ENCODE measurements around the gene GRAP2. TPM values are rescaled to one million over a fixed set of nuclear protein-coding genes. Genes with fewer than 3 reads are reported as not detected.

The GRAP2 gene
- total and polyA plus RNA-seq, 9 of the 15 experiments (the other 6 are each of a cell fraction or from before 2014, with no cell fraction given): 4.8 to 88.7 (median 60.4) TPM

DNA sequence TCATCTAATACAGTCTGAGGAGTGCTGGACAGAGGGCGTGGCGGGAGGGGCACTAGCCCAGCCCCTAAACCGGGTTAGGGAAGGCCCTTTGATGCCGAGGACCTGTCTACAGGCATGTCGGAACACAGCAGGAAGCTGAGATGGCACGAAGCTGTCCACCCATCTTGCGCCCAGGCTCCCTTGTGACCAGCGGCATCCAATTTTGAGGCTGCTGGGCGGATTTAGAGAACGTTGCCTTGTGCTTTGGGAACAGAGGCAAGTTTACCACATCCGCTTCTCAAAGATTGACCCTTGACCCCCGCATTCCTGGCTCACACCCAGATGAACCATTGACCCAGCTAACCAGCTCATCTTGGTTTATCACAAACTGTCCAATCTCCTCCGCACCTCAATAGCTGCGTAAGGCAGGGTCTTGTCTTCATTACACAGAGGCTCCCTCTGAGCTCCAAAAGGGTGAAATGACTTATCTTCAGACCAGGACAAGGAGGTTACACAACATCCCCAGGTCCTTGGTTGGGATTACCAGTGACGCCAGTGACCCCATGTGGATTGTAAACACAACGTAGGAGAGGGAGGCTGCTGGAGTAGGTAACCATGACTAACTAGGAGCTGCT is 98.4 kb downstream of the GRAP2 start (continued):
- TF ChIP-seq CHD4 (IDR thresholded peaks at IDR 0.05; ENCODE audit: insufficient read depth, insufficient replicate concordance, low read depth, low read length, poor library complexity, severe bottlenecking) (no peak), JUND (IDR thresholded peaks at IDR 0.05; ENCODE audit: borderline replicate concordance, low read depth, low read length) (no peak; the same call in 1 of the 2 replicates), JUND (tag; IDR thresholded peaks at IDR 0.05; ENCODE audit: borderline replicate concordance, low read depth, low read length) (peak; percentile 65; the same call in 2 of the 3 replicates), NELFE (IDR thresholded peaks at IDR 0.05; ENCODE audit: insufficient read depth, insufficient read length) (no peak), ZNF408 (CRISPR knock-in tag; IDR thresholded peaks at IDR 0.05; ENCODE audit: low read depth) (no peak), ZNF124 (CRISPR knock-in tag; IDR thresholded peaks at IDR 0.05) (no peak), ZNF354B (CRISPR knock-in tag; IDR thresholded peaks at IDR 0.05) (no peak), POLR3G (IDR thresholded peaks at IDR 0.05; ENCODE audit: extremely low read depth, insufficient read length, insufficient replicate concordance) (no peak), CHD2 (IDR thresholded peaks at IDR 0.05; ENCODE audit: low read depth, low read length) (no peak), ZNF324 (CRISPR knock-in tag; IDR thresholded peaks at IDR 0.05) (no peak), NFATC3 (IDR thresholded peaks at IDR 0.05) (no peak), USF1 (CRISPR knock-in tag; IDR thresholded peaks at IDR 0.05) (no peak), XRCC3 (IDR thresholded peaks at IDR 0.05) (no peak), CEBPB (tag; IDR thresholded peaks at IDR 0.05) (peak; percentile 98)
- TF ChIP-seq, protein P1, sequence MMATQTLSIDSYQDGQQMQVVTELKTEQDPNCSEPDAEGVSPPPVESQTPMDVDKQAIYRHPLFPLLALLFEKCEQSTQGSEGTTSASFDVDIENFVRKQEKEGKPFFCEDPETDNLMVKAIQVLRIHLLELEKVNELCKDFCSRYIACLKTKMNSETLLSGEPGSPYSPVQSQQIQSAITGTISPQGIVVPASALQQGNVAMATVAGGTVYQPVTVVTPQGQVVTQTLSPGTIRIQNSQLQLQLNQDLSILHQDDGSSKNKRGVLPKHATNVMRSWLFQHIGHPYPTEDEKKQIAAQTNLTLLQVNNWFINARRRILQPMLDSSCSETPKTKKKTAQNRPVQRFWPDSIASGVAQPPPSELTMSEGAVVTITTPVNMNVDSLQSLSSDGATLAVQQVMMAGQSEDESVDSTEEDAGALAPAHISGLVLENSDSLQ (IDR thresholded peaks at IDR 0.05): no peak
- TF ChIP-seq, protein P2, sequence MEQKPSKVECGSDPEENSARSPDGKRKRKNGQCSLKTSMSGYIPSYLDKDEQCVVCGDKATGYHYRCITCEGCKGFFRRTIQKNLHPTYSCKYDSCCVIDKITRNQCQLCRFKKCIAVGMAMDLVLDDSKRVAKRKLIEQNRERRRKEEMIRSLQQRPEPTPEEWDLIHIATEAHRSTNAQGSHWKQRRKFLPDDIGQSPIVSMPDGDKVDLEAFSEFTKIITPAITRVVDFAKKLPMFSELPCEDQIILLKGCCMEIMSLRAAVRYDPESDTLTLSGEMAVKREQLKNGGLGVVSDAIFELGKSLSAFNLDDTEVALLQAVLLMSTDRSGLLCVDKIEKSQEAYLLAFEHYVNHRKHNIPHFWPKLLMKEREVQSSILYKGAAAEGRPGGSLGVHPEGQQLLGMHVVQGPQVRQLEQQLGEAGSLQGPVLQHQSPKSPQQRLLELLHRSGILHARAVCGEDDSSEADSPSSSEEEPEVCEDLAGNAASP (IDR thresholded peaks at IDR 0.05): no peak
- TF ChIP-seq, protein P3, sequence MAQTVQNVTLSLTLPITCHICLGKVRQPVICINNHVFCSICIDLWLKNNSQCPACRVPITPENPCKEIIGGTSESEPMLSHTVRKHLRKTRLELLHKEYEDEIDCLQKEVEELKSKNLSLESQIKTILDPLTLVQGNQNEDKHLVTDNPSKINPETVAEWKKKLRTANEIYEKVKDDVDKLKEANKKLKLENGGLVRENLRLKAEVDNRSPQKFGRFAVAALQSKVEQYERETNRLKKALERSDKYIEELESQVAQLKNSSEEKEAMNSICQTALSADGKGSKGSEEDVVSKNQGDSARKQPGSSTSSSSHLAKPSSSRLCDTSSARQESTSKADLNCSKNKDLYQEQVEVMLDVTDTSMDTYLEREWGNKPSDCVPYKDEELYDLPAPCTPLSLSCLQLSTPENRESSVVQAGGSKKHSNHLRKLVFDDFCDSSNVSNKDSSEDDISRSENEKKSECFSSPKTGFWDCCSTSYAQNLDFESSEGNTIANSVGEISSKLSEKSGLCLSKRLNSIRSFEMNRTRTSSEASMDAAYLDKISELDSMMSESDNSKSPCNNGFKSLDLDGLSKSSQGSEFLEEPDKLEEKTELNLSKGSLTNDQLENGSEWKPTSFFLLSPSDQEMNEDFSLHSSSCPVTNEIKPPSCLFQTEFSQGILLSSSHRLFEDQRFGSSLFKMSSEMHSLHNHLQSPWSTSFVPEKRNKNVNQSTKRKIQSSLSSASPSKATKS (CRISPR knock-in tag; IDR thresholded peaks at IDR 0.05): no peak
- TF ChIP-seq, protein P4, sequence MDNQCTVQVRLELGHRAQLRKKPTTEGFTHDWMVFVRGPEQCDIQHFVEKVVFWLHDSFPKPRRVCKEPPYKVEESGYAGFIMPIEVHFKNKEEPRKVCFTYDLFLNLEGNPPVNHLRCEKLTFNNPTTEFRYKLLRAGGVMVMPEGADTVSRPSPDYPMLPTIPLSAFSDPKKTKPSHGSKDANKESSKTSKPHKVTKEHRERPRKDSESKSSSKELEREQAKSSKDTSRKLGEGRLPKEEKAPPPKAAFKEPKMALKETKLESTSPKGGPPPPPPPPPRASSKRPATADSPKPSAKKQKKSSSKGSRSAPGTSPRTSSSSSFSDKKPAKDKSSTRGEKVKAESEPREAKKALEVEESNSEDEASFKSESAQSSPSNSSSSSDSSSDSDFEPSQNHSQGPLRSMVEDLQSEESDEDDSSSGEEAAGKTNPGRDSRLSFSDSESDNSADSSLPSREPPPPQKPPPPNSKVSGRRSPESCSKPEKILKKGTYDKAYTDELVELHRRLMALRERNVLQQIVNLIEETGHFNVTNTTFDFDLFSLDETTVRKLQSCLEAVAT (IDR thresholded peaks at IDR 0.05): no peak
- TF ChIP-seq, protein P5, sequence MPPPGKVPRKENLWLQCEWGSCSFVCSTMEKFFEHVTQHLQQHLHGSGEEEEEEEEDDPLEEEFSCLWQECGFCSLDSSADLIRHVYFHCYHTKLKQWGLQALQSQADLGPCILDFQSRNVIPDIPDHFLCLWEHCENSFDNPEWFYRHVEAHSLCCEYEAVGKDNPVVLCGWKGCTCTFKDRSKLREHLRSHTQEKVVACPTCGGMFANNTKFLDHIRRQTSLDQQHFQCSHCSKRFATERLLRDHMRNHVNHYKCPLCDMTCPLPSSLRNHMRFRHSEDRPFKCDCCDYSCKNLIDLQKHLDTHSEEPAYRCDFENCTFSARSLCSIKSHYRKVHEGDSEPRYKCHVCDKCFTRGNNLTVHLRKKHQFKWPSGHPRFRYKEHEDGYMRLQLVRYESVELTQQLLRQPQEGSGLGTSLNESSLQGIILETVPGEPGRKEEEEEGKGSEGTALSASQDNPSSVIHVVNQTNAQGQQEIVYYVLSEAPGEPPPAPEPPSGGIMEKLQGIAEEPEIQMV (tag; conservative IDR thresholded peaks at IDR 0.05; ENCODE audit: low read depth): no peak

Data from K562 (cell line).